Activated naive CD4-positive, alpha-beta T cell (primary cell): Measurements from ENCODE around the gene IL33.

ENCODE experiments used
- DNase-seq, 4 experiments: peaks; one replicate each; lab custom pipeline; 2025; lab: John Stamatoyannopoulos, UW

The IL33 gene

DNA sequence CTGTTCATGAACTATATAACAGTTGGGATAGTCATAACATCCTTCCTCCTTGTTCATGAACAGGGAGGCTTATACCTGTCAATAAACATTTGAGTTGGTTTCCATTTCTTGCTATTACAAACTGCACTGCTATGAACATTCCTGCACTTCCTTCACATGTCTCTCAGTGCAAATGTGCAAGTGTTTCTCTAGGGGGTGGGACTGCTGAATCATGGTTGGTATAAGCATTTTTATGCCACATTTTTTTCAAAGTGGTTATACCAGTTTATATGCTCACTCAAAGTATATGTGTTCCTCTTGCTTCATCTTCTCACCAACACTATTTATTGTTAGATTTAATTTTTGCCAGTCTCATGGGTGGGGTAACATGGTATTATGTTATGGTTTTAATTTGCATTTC, 86.8 kb downstream of the IL33 start:
- DNase-seq, result no peak

DNA sequence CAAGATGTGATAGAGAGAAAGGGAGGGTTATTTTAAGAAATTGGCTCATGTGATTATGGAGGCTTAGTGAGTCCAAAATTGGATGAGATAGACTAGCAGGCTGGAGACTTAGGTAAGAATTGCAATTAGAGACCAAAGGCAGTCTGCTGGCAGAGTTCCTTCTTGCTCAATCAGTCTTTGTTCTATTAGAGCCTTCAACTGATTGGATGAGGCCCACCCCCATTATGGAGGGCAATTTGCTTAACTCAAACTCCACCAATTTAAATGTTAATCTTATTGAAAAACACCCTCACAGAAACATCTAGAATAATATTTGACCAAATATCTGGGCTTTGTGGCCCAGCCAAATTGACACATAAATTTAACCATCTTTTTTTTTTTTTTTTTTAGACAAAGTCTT, 88.6 kb downstream of the IL33 start:
- DNase-seq, result no peak

DNA sequence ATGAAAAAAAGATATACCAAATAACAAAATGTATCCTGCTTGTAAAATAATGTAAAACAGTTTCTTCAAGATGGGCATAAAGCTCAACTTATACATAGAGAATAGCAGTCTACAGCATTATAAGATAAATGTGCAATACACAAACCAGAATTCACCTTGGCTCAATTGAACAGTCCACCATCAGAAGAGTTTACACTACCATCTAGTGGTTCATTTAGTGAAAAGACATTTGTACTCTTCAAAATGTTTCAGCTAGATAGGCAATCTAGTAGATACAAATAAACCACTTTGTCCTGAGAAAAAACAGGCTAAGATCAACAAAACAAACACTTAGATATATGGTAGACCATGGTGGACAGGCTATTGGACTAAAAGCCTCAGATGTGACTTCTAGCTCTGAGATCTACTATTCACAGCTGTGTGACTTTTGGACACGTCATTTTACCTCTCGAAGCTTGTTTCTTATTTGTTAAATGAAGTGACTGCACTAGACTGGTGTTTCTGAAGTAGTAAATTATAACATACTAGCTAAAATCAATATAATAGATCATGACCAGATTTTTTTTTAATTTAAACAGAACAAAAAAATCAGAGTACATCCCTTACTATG, 90.5 kb downstream of the IL33 start:
- DNase-seq, result no peak
